Measurements from ENCODE around the gene CLCA4. TPM values are rescaled to one million over a fixed set of nuclear protein-coding genes. Genes with fewer than 3 reads are reported as not detected.

Gene CLCA4
- total RNA-seq, 1 experiment from 2014 or later = not detected

DNA sequence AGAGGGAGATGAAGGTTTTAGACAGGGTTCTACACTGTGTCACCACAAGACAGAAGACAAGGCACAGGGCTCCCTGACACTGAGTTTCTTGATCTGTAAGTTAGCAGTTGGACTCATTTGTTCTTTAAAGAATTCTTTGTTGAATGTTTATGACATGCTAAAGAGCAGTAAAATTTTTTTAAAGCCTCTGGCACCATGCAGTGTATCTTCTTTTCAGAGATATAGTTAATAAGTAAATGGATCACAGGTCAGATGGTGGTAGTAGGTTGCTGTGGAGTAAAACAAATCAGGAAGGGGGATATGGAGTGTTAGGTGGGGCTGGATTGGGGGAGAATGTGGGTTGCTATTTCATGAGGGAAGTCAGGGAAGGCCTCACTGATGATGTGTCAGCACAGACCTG is 2.0 kb downstream of the CLCA4 start:
- H3K27me3 Mint-ChIP-seq (ENCODE audit: low read depth) = no peaks in the 10 kb centered on the region
- DNase-seq (ENCODE audit: low spot score) (no peak), ATAC-seq (no peak)
- H3K4me3 Mint-ChIP-seq = no peak overlapping the region
- POLR2A ChIA-PET = no interaction called here
- peaks cover 14% of the 10 kb centered on the region for H3K4me1 Mint-ChIP-seq
- H3K36me3 Mint-ChIP-seq = no peaks in the 10 kb centered on the region
- no peak overlapping the region for H3K27ac Mint-ChIP-seq
- CTCF ChIA-PET = no interaction called here
- H3K9me3 Mint-ChIP-seq = peaks cover 24% of the 10 kb centered on the region
- TF ChIP-seq, protein P1, sequence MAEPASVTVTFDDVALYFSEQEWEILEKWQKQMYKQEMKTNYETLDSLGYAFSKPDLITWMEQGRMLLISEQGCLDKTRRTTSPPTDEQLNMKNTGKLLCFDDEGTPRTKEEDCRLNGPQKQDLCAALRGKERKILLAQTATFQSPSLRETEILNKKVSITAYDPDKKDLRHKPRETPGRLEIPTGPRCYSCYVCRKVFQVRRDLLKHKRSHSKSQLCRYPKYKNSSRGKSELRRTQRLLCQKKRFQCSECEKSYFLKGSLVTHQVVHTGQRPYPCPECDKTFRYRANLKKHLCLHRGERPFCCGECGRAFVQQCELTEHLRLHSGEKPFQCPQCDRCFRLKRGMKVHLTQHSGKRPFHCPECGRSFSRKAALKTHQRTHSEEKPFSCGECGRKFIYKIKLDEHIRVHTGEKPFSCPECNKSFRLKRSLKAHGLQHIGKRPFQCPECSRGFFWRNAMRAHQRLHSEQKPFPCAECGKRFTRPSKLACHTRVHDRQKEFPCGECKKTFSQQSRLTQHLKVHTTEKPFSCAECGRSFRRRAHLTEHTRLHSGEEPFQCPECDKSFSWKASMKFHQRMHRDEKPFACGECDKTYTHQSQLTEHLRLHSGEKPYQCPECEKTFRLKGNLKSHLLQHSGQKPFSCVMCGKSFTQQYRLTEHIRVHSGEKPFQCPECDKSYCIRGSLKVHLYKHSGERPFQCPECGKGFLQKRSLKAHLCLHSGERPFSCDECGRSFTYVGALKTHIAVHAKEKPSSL (CRISPR knock-in tag; conservative IDR thresholded peaks at IDR 0.05) = no peak
- TF ChIP-seq, protein P2, sequence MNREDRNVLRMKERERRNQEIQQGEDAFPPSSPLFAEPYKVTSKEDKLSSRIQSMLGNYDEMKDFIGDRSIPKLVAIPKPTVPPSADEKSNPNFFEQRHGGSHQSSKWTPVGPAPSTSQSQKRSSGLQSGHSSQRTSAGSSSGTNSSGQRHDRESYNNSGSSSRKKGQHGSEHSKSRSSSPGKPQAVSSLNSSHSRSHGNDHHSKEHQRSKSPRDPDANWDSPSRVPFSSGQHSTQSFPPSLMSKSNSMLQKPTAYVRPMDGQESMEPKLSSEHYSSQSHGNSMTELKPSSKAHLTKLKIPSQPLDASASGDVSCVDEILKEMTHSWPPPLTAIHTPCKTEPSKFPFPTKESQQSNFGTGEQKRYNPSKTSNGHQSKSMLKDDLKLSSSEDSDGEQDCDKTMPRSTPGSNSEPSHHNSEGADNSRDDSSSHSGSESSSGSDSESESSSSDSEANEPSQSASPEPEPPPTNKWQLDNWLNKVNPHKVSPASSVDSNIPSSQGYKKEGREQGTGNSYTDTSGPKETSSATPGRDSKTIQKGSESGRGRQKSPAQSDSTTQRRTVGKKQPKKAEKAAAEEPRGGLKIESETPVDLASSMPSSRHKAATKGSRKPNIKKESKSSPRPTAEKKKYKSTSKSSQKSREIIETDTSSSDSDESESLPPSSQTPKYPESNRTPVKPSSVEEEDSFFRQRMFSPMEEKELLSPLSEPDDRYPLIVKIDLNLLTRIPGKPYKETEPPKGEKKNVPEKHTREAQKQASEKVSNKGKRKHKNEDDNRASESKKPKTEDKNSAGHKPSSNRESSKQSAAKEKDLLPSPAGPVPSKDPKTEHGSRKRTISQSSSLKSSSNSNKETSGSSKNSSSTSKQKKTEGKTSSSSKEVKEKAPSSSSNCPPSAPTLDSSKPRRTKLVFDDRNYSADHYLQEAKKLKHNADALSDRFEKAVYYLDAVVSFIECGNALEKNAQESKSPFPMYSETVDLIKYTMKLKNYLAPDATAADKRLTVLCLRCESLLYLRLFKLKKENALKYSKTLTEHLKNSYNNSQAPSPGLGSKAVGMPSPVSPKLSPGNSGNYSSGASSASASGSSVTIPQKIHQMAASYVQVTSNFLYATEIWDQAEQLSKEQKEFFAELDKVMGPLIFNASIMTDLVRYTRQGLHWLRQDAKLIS (CRISPR knock-in tag; IDR thresholded peaks at IDR 0.05; ENCODE audit: borderline replicate concordance) = no peak
- TF ChIP-seq GTF2I (CRISPR knock-in tag; conservative IDR thresholded peaks at IDR 0.05) (no peak), ZBTB21 (CRISPR knock-in tag; IDR thresholded peaks at IDR 0.05; ENCODE audit: borderline replicate concordance) (no peak), FOXP1 (CRISPR knock-in tag; IDR thresholded peaks at IDR 0.05; ENCODE audit: borderline replicate concordance) (no peak), NFYB (CRISPR knock-in tag; conservative IDR thresholded peaks at IDR 0.05; ENCODE audit: low read depth) (no peak), SMAD4 (CRISPR knock-in tag; IDR thresholded peaks at IDR 0.05) (no peak), SMAD3 (CRISPR knock-in tag; IDR thresholded peaks at IDR 0.05; ENCODE audit: borderline replicate concordance) (no peak), FOXK1 (CRISPR knock-in tag; IDR thresholded peaks at IDR 0.05) (no peak), NR2C2 (CRISPR knock-in tag; IDR thresholded peaks at IDR 0.05) (no peak), CREB1 (CRISPR knock-in tag; IDR thresholded peaks at IDR 0.05) (no peak), EMX1 (CRISPR knock-in tag; IDR thresholded peaks at IDR 0.05) (no peak)
- TF ChIP-seq, protein P3, sequence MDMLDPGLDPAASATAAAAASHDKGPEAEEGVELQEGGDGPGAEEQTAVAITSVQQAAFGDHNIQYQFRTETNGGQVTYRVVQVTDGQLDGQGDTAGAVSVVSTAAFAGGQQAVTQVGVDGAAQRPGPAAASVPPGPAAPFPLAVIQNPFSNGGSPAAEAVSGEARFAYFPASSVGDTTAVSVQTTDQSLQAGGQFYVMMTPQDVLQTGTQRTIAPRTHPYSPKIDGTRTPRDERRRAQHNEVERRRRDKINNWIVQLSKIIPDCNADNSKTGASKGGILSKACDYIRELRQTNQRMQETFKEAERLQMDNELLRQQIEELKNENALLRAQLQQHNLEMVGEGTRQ (CRISPR knock-in tag; IDR thresholded peaks at IDR 0.05) = no peak
- TF ChIP-seq, protein P4, sequence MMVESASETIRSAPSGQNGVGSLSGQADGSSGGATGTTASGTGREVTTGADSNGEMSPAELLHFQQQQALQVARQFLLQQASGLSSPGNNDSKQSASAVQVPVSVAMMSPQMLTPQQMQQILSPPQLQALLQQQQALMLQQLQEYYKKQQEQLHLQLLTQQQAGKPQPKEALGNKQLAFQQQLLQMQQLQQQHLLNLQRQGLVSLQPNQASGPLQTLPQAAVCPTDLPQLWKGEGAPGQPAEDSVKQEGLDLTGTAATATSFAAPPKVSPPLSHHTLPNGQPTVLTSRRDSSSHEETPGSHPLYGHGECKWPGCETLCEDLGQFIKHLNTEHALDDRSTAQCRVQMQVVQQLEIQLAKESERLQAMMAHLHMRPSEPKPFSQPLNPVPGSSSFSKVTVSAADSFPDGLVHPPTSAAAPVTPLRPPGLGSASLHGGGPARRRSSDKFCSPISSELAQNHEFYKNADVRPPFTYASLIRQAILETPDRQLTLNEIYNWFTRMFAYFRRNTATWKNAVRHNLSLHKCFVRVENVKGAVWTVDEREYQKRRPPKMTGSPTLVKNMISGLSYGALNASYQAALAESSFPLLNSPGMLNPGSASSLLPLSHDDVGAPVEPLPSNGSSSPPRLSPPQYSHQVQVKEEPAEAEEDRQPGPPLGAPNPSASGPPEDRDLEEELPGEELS (CRISPR knock-in tag; IDR thresholded peaks at IDR 0.05) = no peak
- TF ChIP-seq, protein P5, sequence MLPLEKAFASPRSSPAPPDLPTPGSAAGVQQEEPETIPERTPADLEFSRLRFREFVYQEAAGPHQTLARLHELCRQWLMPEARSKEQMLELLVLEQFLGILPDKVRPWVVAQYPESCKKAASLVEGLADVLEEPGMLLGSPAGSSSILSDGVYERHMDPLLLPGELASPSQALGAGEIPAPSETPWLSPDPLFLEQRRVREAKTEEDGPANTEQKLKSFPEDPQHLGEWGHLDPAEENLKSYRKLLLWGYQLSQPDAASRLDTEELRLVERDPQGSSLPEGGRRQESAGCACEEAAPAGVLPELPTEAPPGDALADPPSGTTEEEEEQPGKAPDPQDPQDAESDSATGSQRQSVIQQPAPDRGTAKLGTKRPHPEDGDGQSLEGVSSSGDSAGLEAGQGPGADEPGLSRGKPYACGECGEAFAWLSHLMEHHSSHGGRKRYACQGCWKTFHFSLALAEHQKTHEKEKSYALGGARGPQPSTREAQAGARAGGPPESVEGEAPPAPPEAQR (CRISPR knock-in tag; IDR thresholded peaks at IDR 0.05) = no peak
- TF ChIP-seq, protein P6, sequence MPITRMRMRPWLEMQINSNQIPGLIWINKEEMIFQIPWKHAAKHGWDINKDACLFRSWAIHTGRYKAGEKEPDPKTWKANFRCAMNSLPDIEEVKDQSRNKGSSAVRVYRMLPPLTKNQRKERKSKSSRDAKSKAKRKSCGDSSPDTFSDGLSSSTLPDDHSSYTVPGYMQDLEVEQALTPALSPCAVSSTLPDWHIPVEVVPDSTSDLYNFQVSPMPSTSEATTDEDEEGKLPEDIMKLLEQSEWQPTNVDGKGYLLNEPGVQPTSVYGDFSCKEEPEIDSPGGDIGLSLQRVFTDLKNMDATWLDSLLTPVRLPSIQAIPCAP (CRISPR knock-in tag; IDR thresholded peaks at IDR 0.05) = no peak
- TF ChIP-seq, protein P7, sequence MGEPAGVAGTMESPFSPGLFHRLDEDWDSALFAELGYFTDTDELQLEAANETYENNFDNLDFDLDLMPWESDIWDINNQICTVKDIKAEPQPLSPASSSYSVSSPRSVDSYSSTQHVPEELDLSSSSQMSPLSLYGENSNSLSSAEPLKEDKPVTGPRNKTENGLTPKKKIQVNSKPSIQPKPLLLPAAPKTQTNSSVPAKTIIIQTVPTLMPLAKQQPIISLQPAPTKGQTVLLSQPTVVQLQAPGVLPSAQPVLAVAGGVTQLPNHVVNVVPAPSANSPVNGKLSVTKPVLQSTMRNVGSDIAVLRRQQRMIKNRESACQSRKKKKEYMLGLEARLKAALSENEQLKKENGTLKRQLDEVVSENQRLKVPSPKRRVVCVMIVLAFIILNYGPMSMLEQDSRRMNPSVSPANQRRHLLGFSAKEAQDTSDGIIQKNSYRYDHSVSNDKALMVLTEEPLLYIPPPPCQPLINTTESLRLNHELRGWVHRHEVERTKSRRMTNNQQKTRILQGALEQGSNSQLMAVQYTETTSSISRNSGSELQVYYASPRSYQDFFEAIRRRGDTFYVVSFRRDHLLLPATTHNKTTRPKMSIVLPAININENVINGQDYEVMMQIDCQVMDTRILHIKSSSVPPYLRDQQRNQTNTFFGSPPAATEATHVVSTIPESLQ (CRISPR knock-in tag; IDR thresholded peaks at IDR 0.05) = no peak

All from WTC11 (cell line).